SK-N-SH (cell line): ENCODE results near the gene C1orf52. TPM values are rescaled to one million over a fixed set of nuclear protein-coding genes. Genes with fewer than 3 reads are reported as not detected.

Source experiments
- CTCF ChIA-PET: fragments of 300-600, 350-600 bp; formaldehyde crosslinking; extraction: SDS; loops from one replicate; lab custom pipeline; 2021; lab: Yijun Ruan, JAX
- POLR2A ChIA-PET: fragments of 350-600 bp; sonication (Branson Sonifier 250); formaldehyde crosslinking; extraction: SDS; loops from one replicate; lab custom pipeline; 2020; ENCODE audit warnings: antibody characterized with exemption, inconsistent platforms; lab: Yijun Ruan, JAX
- DNase-seq: peaks from one replicate; pipeline ENCODE4 v3.0.0; 2012
- H2AFZ ChIP-seq: fragments of 200-600 bp; sonication (generic); 2 replicates; pipeline ENCODE4 v1.8.1; 2016; ENCODE audit warnings: antibody characterized with exemption, mild to moderate bottlenecking, low read depth
- H3F3A ChIP-seq: fragments of 200-600 bp; sonication (generic); replicated peaks from 2 replicates; pipeline ENCODE3; 2016; ENCODE audit warnings: antibody characterized with exemption, mild to moderate bottlenecking; ENCODE audit not compliant: insufficient read depth
- H3K27ac ChIP-seq, 2 experiments: fragments of 200-500 bp in 1 of 2; fragments of 200-600 bp in 1 of 2; sonication (Bioruptor generic) in 1 of 2; sonication (generic), shearing (Covaris generic) in 1 of 2; 2 replicates each; pipeline versions ENCODE4 v1.5.1 to v1.6.1; 2014 to 2016; ENCODE audit warnings: low read depth in 2 of 2, inconsistent platforms in 1 of 2, low read length in 1 of 2, mild to moderate bottlenecking in 1 of 2, mixed read lengths in 1 of 2
- H3K27me3 ChIP-seq: fragments of 200-600 bp; sonication (generic), shearing (Covaris generic); 2 replicates; pipeline ENCODE4 v1.6.1; 2016; ENCODE audit warnings: mixed run types; ENCODE audit not compliant: insufficient read depth
- H3K36me3 ChIP-seq, 2 experiments: fragments of 200-500 bp in 1 of 2; fragments of 200-600 bp in 1 of 2; sonication (Bioruptor generic) in 1 of 2; sonication (generic) in 1 of 2; replicated peaks in 1 of 2; 2 replicates each; pipeline versions ENCODE3 to v1.5.1; 2014 to 2016; ENCODE audit warnings: low read length in 1 of 2, mild to moderate bottlenecking in 1 of 2; ENCODE audit not compliant: insufficient read depth in 2 of 2, control insufficient read depth in 1 of 2
- H3K4me1 ChIP-seq, 2 experiments: fragments of 200-500 bp in 1 of 2; fragments of 200-600 bp in 1 of 2; sonication (Bioruptor generic) in 1 of 2; sonication (generic), shearing (Covaris generic) in 1 of 2; 2 replicates each; pipeline versions ENCODE4 v1.5.1 to v1.6.1; 2014 to 2016; ENCODE audit warnings: low read depth in 1 of 2, low read length in 1 of 2, mixed run types in 1 of 2; ENCODE audit not compliant: insufficient read depth in 2 of 2, control insufficient read depth in 1 of 2
- H3K4me2 ChIP-seq: fragments of 200-600 bp; sonication (generic), shearing (Covaris generic); 2 replicates; pipeline ENCODE4 v1.6.1; 2017; ENCODE audit warnings: mixed run types
- H3K4me3 ChIP-seq, 2 experiments: fragments of 200-500 bp in 1 of 2; fragments of 200-600 bp in 1 of 2; sonication (Bioruptor generic) in 1 of 2; sonication (generic), shearing (Covaris generic) in 1 of 2; 2 replicates each; pipeline versions ENCODE4 v1.5.1 to v1.8.1; 2014 to 2016; ENCODE audit warnings: low read depth in 2 of 2, inconsistent platforms in 1 of 2, low read length in 1 of 2, mild to moderate bottlenecking in 1 of 2, mixed read lengths in 1 of 2, moderate library complexity in 1 of 2
- H3K79me2 ChIP-seq: fragments of 200-600 bp; sonication (generic); 2 replicates; pipeline ENCODE4 v1.8.1; 2017; ENCODE audit warnings: mild to moderate bottlenecking; ENCODE audit not compliant: insufficient read depth
- H3K9ac ChIP-seq: fragments of 200-600 bp; sonication (generic); 2 replicates; pipeline ENCODE4 v1.6.1; 2017; ENCODE audit warnings: mixed run types
- H3K9me2 ChIP-seq: fragments of 200-600 bp; sonication (generic); 2 replicates; pipeline ENCODE4 v1.6.1; 2017; ENCODE audit warnings: mixed run types
- H3K9me3 ChIP-seq: fragments of 200-600 bp; sonication (generic); 2 replicates; pipeline ENCODE4 v1.6.1; 2017; ENCODE audit warnings: mixed run types, mild to moderate bottlenecking, moderate library complexity
- H4K20me1 ChIP-seq: fragments of 200-600 bp; sonication (generic); 2 replicates; pipeline ENCODE4 v1.6.1; 2017; ENCODE audit warnings: mild to moderate bottlenecking, mixed run types; ENCODE audit not compliant: insufficient read depth
- CHD2 ChIP-seq: fragments of 150-350 bp; IDR thresholded peaks from 2 replicates; pipeline ENCODE4 v1.6.1; 2018; ENCODE audit warnings: low read length; ENCODE audit not compliant: partially characterized antibody
- CTCF ChIP-seq: fragments of 200-600 bp; sonication (generic); IDR thresholded peaks from 2 replicates; pipeline ENCODE4 v1.6.1; 2017; ENCODE audit warnings: antibody characterized with exemption, mild to moderate bottlenecking, moderate library complexity
- EP300 ChIP-seq, 2 experiments: IDR thresholded peaks; 2 replicates each; pipeline versions ENCODE4 v1.4.0 to v1.6.1; 2012; ENCODE audit warnings: borderline replicate concordance in 1 of 2, low read depth in 1 of 2, low read length in 1 of 2
- EZH2phosphoT487 ChIP-seq: fragments of 200-600 bp; sonication (generic); IDR thresholded peaks from 2 replicates; pipeline ENCODE4 v1.6.1; 2017; ENCODE audit warnings: low read depth, mixed run types, mild to moderate bottlenecking, antibody characterized with exemption, moderate library complexity, borderline replicate concordance
- FOSL2 ChIP-seq: IDR thresholded peaks from 2 replicates; pipeline ENCODE4 v1.4.0; 2012; ENCODE audit warnings: low read depth, mild to moderate bottlenecking, moderate library complexity, borderline replicate concordance
- JUND ChIP-seq: IDR thresholded peaks from 2 replicates; pipeline ENCODE4 v1.4.0; 2012
- MXI1 ChIP-seq: IDR thresholded peaks from 2 replicates; pipeline ENCODE4 v1.6.1; 2012; ENCODE audit warnings: mild to moderate bottlenecking, low read depth, low read length, improper control_type of control experiment
- POLR2AphosphoS5 ChIP-seq: IDR thresholded peaks from 2 replicates; pipeline ENCODE4 v1.6.1; 2012; ENCODE audit warnings: low read depth, low read length
- REST ChIP-seq: IDR thresholded peaks from 2 replicates; pipeline ENCODE4 v1.6.1; 2012; ENCODE audit warnings: mild to moderate bottlenecking, low read depth, low read length, moderate library complexity
- SMC3 ChIP-seq: IDR thresholded peaks from 2 replicates; pipeline ENCODE4 v1.6.1; 2012; ENCODE audit warnings: low read depth, low read length, improper control_type of control experiment
- TEAD4 ChIP-seq: IDR thresholded peaks from 2 replicates; pipeline ENCODE4 v1.4.0; 2012; ENCODE audit warnings: mild to moderate bottlenecking, borderline replicate concordance; ENCODE audit not compliant: insufficient read depth
- USF2 ChIP-seq: fragments of 150-350 bp; IDR thresholded peaks from 2 replicates; pipeline ENCODE4 v1.6.1; 2017; ENCODE audit warnings: antibody characterized with exemption, low read length, low read depth, borderline replicate concordance
- WGBS: methylation state at CpG from one replicate; pipeline ENCODE4 v1.1.6; 2017; ENCODE audit warnings: low lambda C conversion rate; 5-methylcytosine and 5-hydroxymethylcytosine counted together
- polyA plus RNA-seq, 3 experiments: library from polyadenylated mRNA; depleted of rRNA; stranded (reverse); fragments of >200 nt; gene quantifications; 2 replicates each; pipeline ENCODE4 v1.2.3, GENCODE V29; 2012
- TF ChIP-seq, protein P1 (sequence below): IDR thresholded peaks from 2 replicates; pipeline ENCODE4; 2012
- TF ChIP-seq, protein P2 (sequence below): IDR thresholded peaks from 2 replicates; pipeline ENCODE4 v1.4.0; 2012; ENCODE audit warnings: low read depth

The C1orf52 gene
- polyA plus RNA-seq, 1 of the 3 experiments (the other 2 are of a cell fraction), result 23.4 TPM

- TF ChIP-seq TEAD4, result no peak
- TF ChIP-seq CTCF, result no peak
- no peak for TF ChIP-seq REST
Measured at GRCh38 chr1:85208488-85208887, 51.0 kb downstream of the C1orf52 start (continued).

GRCh38 chr1:85203573-85204171 lies 55.8 kb downstream of the C1orf52 start:
- TF ChIP-seq, protein P1, sequence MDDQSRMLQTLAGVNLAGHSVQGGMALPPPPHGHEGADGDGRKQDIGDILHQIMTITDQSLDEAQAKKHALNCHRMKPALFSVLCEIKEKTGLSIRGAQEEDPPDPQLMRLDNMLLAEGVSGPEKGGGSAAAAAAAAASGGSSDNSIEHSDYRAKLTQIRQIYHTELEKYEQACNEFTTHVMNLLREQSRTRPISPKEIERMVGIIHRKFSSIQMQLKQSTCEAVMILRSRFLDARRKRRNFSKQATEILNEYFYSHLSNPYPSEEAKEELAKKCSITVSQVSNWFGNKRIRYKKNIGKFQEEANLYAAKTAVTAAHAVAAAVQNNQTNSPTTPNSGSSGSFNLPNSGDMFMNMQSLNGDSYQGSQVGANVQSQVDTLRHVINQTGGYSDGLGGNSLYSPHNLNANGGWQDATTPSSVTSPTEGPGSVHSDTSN, result no peak
- TF ChIP-seq, protein P2, sequence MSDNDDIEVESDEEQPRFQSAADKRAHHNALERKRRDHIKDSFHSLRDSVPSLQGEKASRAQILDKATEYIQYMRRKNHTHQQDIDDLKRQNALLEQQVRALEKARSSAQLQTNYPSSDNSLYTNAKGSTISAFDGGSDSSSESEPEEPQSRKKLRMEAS, result no peak
- TF ChIP-seq JUND (no peak), FOSL2 (no peak), SMC3 (no peak), MXI1 (no peak), CHD2 (no peak), USF2 (no peak), EZH2phosphoT487 (no peak), EP300 (IDR thresholded peaks at IDR 0.05; ENCODE audit: borderline replicate concordance in 1 of 2, low read depth in 1 of 2, low read length in 1 of 2) (no peak), CTCF (no peak), POLR2AphosphoS5 (no peak)
- 23% methylated on average over 2 of the region's 2 CpGs for WGBS

More at GRCh38 chr1:85203573-85204171, 55.8 kb downstream of the C1orf52 start:
- peaks cover 6% of the 10 kb centered on the region for H3F3A ChIP-seq
- H3K27me3 ChIP-seq, result peaks cover 72% of the 10 kb centered on the region
- H3K4me1 ChIP-seq, result peaks cover 0 to 11% of the 10 kb centered on the region in 2 experiments; a peak in 1 of 4 replicates
- no peak for DNase-seq
- no peaks in the 10 kb centered on the region for H3K9me3 ChIP-seq
- H3K9me2 ChIP-seq, result no peaks in the 10 kb centered on the region
- H3K36me3 ChIP-seq, result no peaks in the 10 kb centered on the region
- no peak overlapping the region for H2AFZ ChIP-seq
- H3K4me3 ChIP-seq, result no peak overlapping the region
- POLR2A ChIA-PET, result no interaction called here
- H3K9ac ChIP-seq, result no peak overlapping the region
- H3K4me2 ChIP-seq, result no peak overlapping the region
- no peak overlapping the region for H3K27ac ChIP-seq
- H4K20me1 ChIP-seq, result no peaks in the 10 kb centered on the region
- CTCF ChIA-PET, result no interaction called here
- H3K79me2 ChIP-seq, result no peaks in the 10 kb centered on the region
